Measurements from ENCODE around the gene GTSE1.

- TF ChIP-seq CTCF (IDR thresholded peaks at IDR 0.05) (no peak), EZH2phosphoT487 (IDR thresholded peaks at IDR 0.05) (no peak), EZH2 (IDR thresholded peaks at IDR 0.05) (peak; percentile 39)
These were observed 38.8 kb downstream of the GTSE1 start, which contains the start of gene TRMU for GRCh38 chr22:46335201-46336118.
